ENCODE measurements around the gene ATG5. TPM values are rescaled to one million over a fixed set of nuclear protein-coding genes. Genes with fewer than 3 reads are reported as not detected.
"Not testable (repeated sequence)": the region's sequence is repeated elsewhere in the genome, so short reads cannot be mapped to it uniquely, and the experiment has no call there.

ATG5 gene
- total RNA-seq, 1 experiment from 2014 or later = 51.4 TPM

- H3K27me3 ChIP-seq (ENCODE audit: control insufficient read depth, insufficient read depth, low read length) = no peaks in the 10 kb centered on the region
- no TSS peak for BruUV-seq (replicated peaks)
- H3K36me3 ChIP-seq (ENCODE audit: control insufficient read depth, insufficient read depth, low read length) = no peaks in the 10 kb centered on the region
- no peak for TF ChIP-seq CTCF (IDR thresholded peaks at IDR 0.05)
- no peak for TF ChIP-seq TCF7L2 (IDR thresholded peaks at IDR 0.05; ENCODE audit: low read depth, low read length)
- no peak for TF ChIP-seq POLR2AphosphoS5 (IDR thresholded peaks at IDR 0.05; ENCODE audit: low read depth, low read length)
- no peak for TF ChIP-seq REST (IDR thresholded peaks at IDR 0.05; ENCODE audit: insufficient read depth in 1 of 2, low read depth in 2 of 2, low read length in 1 of 2)
- TF ChIP-seq SIN3A (IDR thresholded peaks at IDR 0.05; ENCODE audit: borderline replicate concordance, insufficient read depth, low read depth, low read length) = no peak
- H3K27ac ChIP-seq (ENCODE audit: low read length) = no peak overlapping the region
- CTCF ChIA-PET = interaction anchor here (0.5 kb wide), 1 partner anchor 28 kb away, joined by 6 read pairs; no protein-coding TSS in a partner anchor
- DNase-seq (ENCODE audit: low read depth, low spot score) (no peak), ATAC-seq (no peak)
- in situ Hi-C loops (cut with HindIII; ENCODE audit: low pct_unique_long_range_greater_than_20kb, low sequenced_read_pairs) (no loop called here), intact Hi-C loops (cut with micrococcal nuclease; ENCODE audit: unreplicated experiment) (no loop called here)
- no peaks in the 10 kb centered on the region for H3K4me1 ChIP-seq (ENCODE audit: control insufficient read depth, insufficient read depth, low read length)
- H3K9me3 ChIP-seq (ENCODE audit: control insufficient read depth, insufficient read depth, low read depth, low read length) = no peaks in the 10 kb centered on the region; the same call in 1 of the 2 replicates
- POLR2A ChIA-PET = no interaction called here
- H3K4me3 ChIP-seq (ENCODE audit: low read depth in 2 of 2, low read length in 2 of 2) = no peak overlapping the region
Measured at GRCh38 chr6:106270414-106270813, 55.1 kb downstream of the ATG5 start.

GRCh38 chr6:106269268-106269919 lies 56.2 kb downstream of the ATG5 start:
- CTCF ChIA-PET, POLR2A ChIA-PET: not testable (repeated sequence)

GRCh38 chr6:106268500-106268899 lies 57.1 kb downstream of the ATG5 start:
- POLR2A ChIA-PET = not testable (repeated sequence)

More at GRCh38 chr6:106269268-106269919, 56.2 kb downstream of the ATG5 start:
- H3K36me3 ChIP-seq (ENCODE audit: control insufficient read depth, insufficient read depth, low read length); intact Hi-C loops (cut with micrococcal nuclease; ENCODE audit: unreplicated experiment); H3K4me1 ChIP-seq (ENCODE audit: control insufficient read depth, insufficient read depth, low read length); DNase-seq (ENCODE audit: low read depth, low spot score); in situ Hi-C loops (cut with HindIII; ENCODE audit: low pct_unique_long_range_greater_than_20kb, low sequenced_read_pairs); BruUV-seq (replicated peaks); H3K4me3 ChIP-seq (ENCODE audit: low read depth in 2 of 2, low read length in 2 of 2); H3K27ac ChIP-seq (ENCODE audit: low read length); ATAC-seq; H3K27me3 ChIP-seq (ENCODE audit: control insufficient read depth, insufficient read depth, low read length); H3K9me3 ChIP-seq (ENCODE audit: control insufficient read depth, insufficient read depth, low read depth, low read length): not testable (repeated sequence)

GRCh38 chr6:106264433-106264832 lies 61.1 kb downstream of the ATG5 start:
- intact Hi-C loops (cut with micrococcal nuclease; ENCODE audit: unreplicated experiment); ATAC-seq; in situ Hi-C loops (cut with HindIII; ENCODE audit: low pct_unique_long_range_greater_than_20kb, low sequenced_read_pairs); H3K27ac ChIP-seq (ENCODE audit: low read length); H3K36me3 ChIP-seq (ENCODE audit: control insufficient read depth, insufficient read depth, low read length); H3K27me3 ChIP-seq (ENCODE audit: control insufficient read depth, insufficient read depth, low read length); DNase-seq (ENCODE audit: low read depth, low spot score); H3K4me3 ChIP-seq (ENCODE audit: low read depth in 2 of 2, low read length in 2 of 2); H3K9me3 ChIP-seq (ENCODE audit: control insufficient read depth, insufficient read depth, low read depth, low read length); H3K4me1 ChIP-seq (ENCODE audit: control insufficient read depth, insufficient read depth, low read length); POLR2A ChIA-PET; BruUV-seq (replicated peaks): not testable (repeated sequence)
- CTCF ChIA-PET = interaction anchor here (0.6 kb wide), 1 partner anchor 30 kb away, joined by 4 read pairs; no protein-coding TSS in a partner anchor

More at GRCh38 chr6:106268500-106268899, 57.1 kb downstream of the ATG5 start:
- CTCF ChIA-PET; H3K4me3 ChIP-seq (ENCODE audit: low read depth in 2 of 2, low read length in 2 of 2); H3K27ac ChIP-seq (ENCODE audit: low read length); intact Hi-C loops (cut with micrococcal nuclease; ENCODE audit: unreplicated experiment); H3K27me3 ChIP-seq (ENCODE audit: control insufficient read depth, insufficient read depth, low read length); DNase-seq (ENCODE audit: low read depth, low spot score); BruUV-seq (replicated peaks); H3K9me3 ChIP-seq (ENCODE audit: control insufficient read depth, insufficient read depth, low read depth, low read length); in situ Hi-C loops (cut with HindIII; ENCODE audit: low pct_unique_long_range_greater_than_20kb, low sequenced_read_pairs); H3K4me1 ChIP-seq (ENCODE audit: control insufficient read depth, insufficient read depth, low read length); ATAC-seq; H3K36me3 ChIP-seq (ENCODE audit: control insufficient read depth, insufficient read depth, low read length): not testable (repeated sequence)

GRCh38 chr6:106259748-106260147 lies 65.8 kb downstream of the ATG5 start:
- in situ Hi-C loops (cut with HindIII; ENCODE audit: low pct_unique_long_range_greater_than_20kb, low sequenced_read_pairs); intact Hi-C loops (cut with micrococcal nuclease; ENCODE audit: unreplicated experiment); H3K27me3 ChIP-seq (ENCODE audit: control insufficient read depth, insufficient read depth, low read length); H3K27ac ChIP-seq (ENCODE audit: low read length); H3K4me3 ChIP-seq (ENCODE audit: low read depth in 2 of 2, low read length in 2 of 2); CTCF ChIA-PET; BruUV-seq (replicated peaks); H3K9me3 ChIP-seq (ENCODE audit: control insufficient read depth, insufficient read depth, low read depth, low read length); DNase-seq (ENCODE audit: low read depth, low spot score); ATAC-seq; H3K4me1 ChIP-seq (ENCODE audit: control insufficient read depth, insufficient read depth, low read length); H3K36me3 ChIP-seq (ENCODE audit: control insufficient read depth, insufficient read depth, low read length); POLR2A ChIA-PET: not testable (repeated sequence)

Measured in Panc1 (cell line).